Liver (tissue), 9 donors: ENCODE data around the gene TLE4. TPM values are rescaled to one million over a fixed set of nuclear protein-coding genes. Genes with fewer than 3 reads are reported as not detected.

Source experiments
- DNase-seq: peaks from one replicate; pipeline ENCODE4 v3.0.0-alpha.2; 2017; ENCODE audit warnings: low spot score
- H3K27ac ChIP-seq, 2 donors: one replicate each; pipeline ENCODE4 v1.7.0; 2013; ENCODE audit warnings: inconsistent platforms in 2 of 2, low read length in 2 of 2, control low read depth in 1 of 2, low read depth in 1 of 2, mild to moderate bottlenecking in 1 of 2
- H3K27me3 ChIP-seq, 4 donors: one replicate each; pipeline versions ENCODE4 v1.6.1 to v1.7.0; 2013; ENCODE audit warnings: low read length in 3 of 4, inconsistent platforms in 1 of 4, mild to moderate bottlenecking in 1 of 4, moderate library complexity in 1 of 4; ENCODE audit not compliant: control insufficient read depth in 4 of 4, insufficient read depth in 4 of 4
- H3K36me3 ChIP-seq, 4 donors: one replicate each; pipeline versions ENCODE4 v1.6.1 to v1.7.0; 2013; ENCODE audit warnings: low read length in 3 of 4, mild to moderate bottlenecking in 3 of 4, low read depth in 1 of 4, moderate library complexity in 1 of 4; ENCODE audit not compliant: control insufficient read depth in 4 of 4, insufficient read depth in 3 of 4
- H3K4me1 ChIP-seq, 4 donors: one replicate each; pipeline versions ENCODE4 v1.6.1 to v1.7.0; 2013; ENCODE audit warnings: low read length in 3 of 4, mild to moderate bottlenecking in 3 of 4, moderate library complexity in 1 of 4; ENCODE audit not compliant: control insufficient read depth in 4 of 4, insufficient read depth in 4 of 4
- H3K4me3 ChIP-seq, 3 donors: one replicate each; pipeline versions ENCODE4 v1.6.1 to v1.7.0; 2013; ENCODE audit warnings: low read length in 3 of 3, control low read depth in 1 of 3, low read depth in 1 of 3, mild to moderate bottlenecking in 1 of 3
- H3K9ac ChIP-seq, 2 donors: one replicate each; pipeline ENCODE4 v1.7.0; 2013; ENCODE audit warnings: low read length in 2 of 2, mild to moderate bottlenecking in 2 of 2, moderate library complexity in 2 of 2, control low read depth in 1 of 2, low read depth in 1 of 2
- H3K9me3 ChIP-seq, 4 donors: one replicate each; pipeline versions ENCODE4 v1.6.1 to v1.7.0; 2013; ENCODE audit warnings: low read length in 3 of 4; ENCODE audit not compliant: control insufficient read depth in 4 of 4
- ATF3 ChIP-seq: IDR thresholded peaks from 2 replicates; pipeline ENCODE4 v1.6.1; 2016; ENCODE audit warnings: antibody characterized with exemption
- EGR1 ChIP-seq, 2 donors: IDR thresholded peaks; 2 replicates each; pipeline ENCODE4 v1.6.1; 2016 to 2018; ENCODE audit warnings: antibody characterized with exemption in 2 of 2, low read depth in 2 of 2
- FOXA1 ChIP-seq: IDR thresholded peaks from 2 replicates; pipeline ENCODE4 v1.6.1; 2016; ENCODE audit warnings: antibody characterized with exemption
- FOXA2 ChIP-seq: IDR thresholded peaks from 2 replicates; pipeline ENCODE4 v1.6.1; 2016; ENCODE audit warnings: antibody characterized with exemption
- GABPA ChIP-seq, 2 donors: IDR thresholded peaks in 1 of 2; conservative IDR thresholded peaks in 1 of 2; 2 replicates each; pipeline ENCODE4 v1.6.1; 2016; ENCODE audit warnings: antibody characterized with exemption in 2 of 2, mild to moderate bottlenecking in 1 of 2, moderate library complexity in 1 of 2
- HNF4A ChIP-seq, 2 donors: conservative IDR thresholded peaks; 2 replicates each; pipeline ENCODE4 v1.6.1; 2016; ENCODE audit warnings: antibody characterized with exemption in 2 of 2, mild to moderate bottlenecking in 2 of 2
- HNF4G ChIP-seq: IDR thresholded peaks from 2 replicates; pipeline ENCODE4 v1.6.1; 2016; ENCODE audit warnings: antibody characterized with exemption
- JUND ChIP-seq, 2 donors: IDR thresholded peaks; 2 replicates each; pipeline ENCODE4 v1.6.1; 2016; ENCODE audit warnings: antibody characterized with exemption in 2 of 2
- NR2F2 ChIP-seq: IDR thresholded peaks from 2 replicates; pipeline ENCODE4 v1.6.1; 2016; ENCODE audit warnings: antibody characterized with exemption
- RAD21 ChIP-seq, 2 donors: IDR thresholded peaks; 2 replicates each; pipeline ENCODE4 v1.6.1; 2016; ENCODE audit warnings: antibody characterized with exemption in 2 of 2, mild to moderate bottlenecking in 2 of 2
- RXRA ChIP-seq, 2 donors: IDR thresholded peaks; 2 replicates each; pipeline ENCODE4 v1.6.1; 2017 to 2018; ENCODE audit warnings: antibody characterized with exemption in 2 of 2, mild to moderate bottlenecking in 1 of 2
- SP1 ChIP-seq: IDR thresholded peaks from 2 replicates; pipeline ENCODE4 v1.6.1; 2018; ENCODE audit warnings: antibody characterized with exemption, mild to moderate bottlenecking
- TAF1 ChIP-seq: conservative IDR thresholded peaks from 2 replicates; pipeline ENCODE4 v1.6.1; 2016; ENCODE audit warnings: antibody characterized with exemption, mild to moderate bottlenecking
- YY1 ChIP-seq: IDR thresholded peaks from 2 replicates; pipeline ENCODE4 v1.6.1; 2016; ENCODE audit warnings: antibody characterized with exemption, mild to moderate bottlenecking
- ZBTB33 ChIP-seq: IDR thresholded peaks from 2 replicates; pipeline ENCODE4 v1.6.1; 2016; ENCODE audit warnings: antibody characterized with exemption
- WGBS: extraction: QIAGEN DNeasy Blood & Tissue Kit; methylation state at CpG from one replicate; pipeline ENCODE4 v1.1.7; 2013; 5-methylcytosine and 5-hydroxymethylcytosine counted together
- polyA plus RNA-seq, 2 donors: library from polyadenylated mRNA; stranded (reverse) in 1 of 2; unstranded in 1 of 2; fragments of 200-250 nt in 1 of 2; fragments of >200 nt in 1 of 2; fragmentation: Nextera tagmentation in 1 of 2; extraction: Ambion mirVana in 1 of 2; gene quantifications; one replicate each; pipeline versions ENCODE4 v1.2.1 to v1.2.3, GENCODE V29; 2013 to 2015
- total RNA-seq, 2 donors: library from RNA; depleted of rRNA; stranded (reverse); fragments of >200 nt; gene quantifications; one replicate each; pipeline ENCODE4 v1.2.3, GENCODE V29; 2014
- TF ChIP-seq, protein P1 (sequence below): IDR thresholded peaks from 2 replicates; pipeline ENCODE4 v1.6.1; 2016; ENCODE audit warnings: antibody characterized with exemption
- TF ChIP-seq, protein P2 (sequence below): fragments of 150-350 bp; IDR thresholded peaks from 2 replicates; pipeline ENCODE4 v1.5.1; 2017; ENCODE audit warnings: improper control_type of control experiment, low read depth, low read length; ENCODE audit not compliant: missing input control
- TF ChIP-seq, protein P3 (sequence below): IDR thresholded peaks from 2 replicates; pipeline ENCODE4 v1.6.1; 2016; ENCODE audit warnings: antibody characterized with exemption, mild to moderate bottlenecking
- donor health status: healthy.
- donor health status: healthy.
- donor health status: healthy.
- donor health status: healthy.
- donor health status: healthy.

TLE4 gene
- total and polyA plus RNA-seq, 4 donors = 2.5 to 6.6 (median 4.7) TPM

GRCh38 chr9:79535534-79535933 is 36.2 kb upstream of the TLE4 start:
- TF ChIP-seq, protein P1, sequence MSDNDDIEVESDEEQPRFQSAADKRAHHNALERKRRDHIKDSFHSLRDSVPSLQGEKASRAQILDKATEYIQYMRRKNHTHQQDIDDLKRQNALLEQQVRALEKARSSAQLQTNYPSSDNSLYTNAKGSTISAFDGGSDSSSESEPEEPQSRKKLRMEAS = no peak
- TF ChIP-seq HNF4G = no peak
- TF ChIP-seq FOXA1 = no peak
- TF ChIP-seq FOXA2 = no peak
- TF ChIP-seq RAD21 (IDR thresholded peaks at IDR 0.05) = no peak
- TF ChIP-seq GABPA (IDR thresholded peaks at IDR 0.05 in 1 of 2, conservative IDR thresholded peaks at IDR 0.05 in 1 of 2) = no peak
- no peak for TF ChIP-seq TAF1
- TF ChIP-seq EGR1 (IDR thresholded peaks at IDR 0.05; ENCODE audit: low read depth in 2 of 2) = no peak
- TF ChIP-seq, protein P2, sequence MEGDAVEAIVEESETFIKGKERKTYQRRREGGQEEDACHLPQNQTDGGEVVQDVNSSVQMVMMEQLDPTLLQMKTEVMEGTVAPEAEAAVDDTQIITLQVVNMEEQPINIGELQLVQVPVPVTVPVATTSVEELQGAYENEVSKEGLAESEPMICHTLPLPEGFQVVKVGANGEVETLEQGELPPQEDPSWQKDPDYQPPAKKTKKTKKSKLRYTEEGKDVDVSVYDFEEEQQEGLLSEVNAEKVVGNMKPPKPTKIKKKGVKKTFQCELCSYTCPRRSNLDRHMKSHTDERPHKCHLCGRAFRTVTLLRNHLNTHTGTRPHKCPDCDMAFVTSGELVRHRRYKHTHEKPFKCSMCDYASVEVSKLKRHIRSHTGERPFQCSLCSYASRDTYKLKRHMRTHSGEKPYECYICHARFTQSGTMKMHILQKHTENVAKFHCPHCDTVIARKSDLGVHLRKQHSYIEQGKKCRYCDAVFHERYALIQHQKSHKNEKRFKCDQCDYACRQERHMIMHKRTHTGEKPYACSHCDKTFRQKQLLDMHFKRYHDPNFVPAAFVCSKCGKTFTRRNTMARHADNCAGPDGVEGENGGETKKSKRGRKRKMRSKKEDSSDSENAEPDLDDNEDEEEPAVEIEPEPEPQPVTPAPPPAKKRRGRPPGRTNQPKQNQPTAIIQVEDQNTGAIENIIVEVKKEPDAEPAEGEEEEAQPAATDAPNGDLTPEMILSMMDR = no peak
- no peak for TF ChIP-seq JUND (IDR thresholded peaks at IDR 0.05)
- no peak for TF ChIP-seq NR2F2
- no peak for TF ChIP-seq SP1
- no peak for TF ChIP-seq RXRA (IDR thresholded peaks at IDR 0.05)
- TF ChIP-seq HNF4A (conservative IDR thresholded peaks at IDR 0.05) = no peak
- TF ChIP-seq ZBTB33 = no peak
- no peak overlapping the region for H3K9ac ChIP-seq
- no peak for DNase-seq
- H3K9me3 ChIP-seq = peaks cover 0 to 2% (median 0%) of the 10 kb centered on the region in 4 donors
- H3K27ac ChIP-seq = no peak overlapping the region
- H3K36me3 ChIP-seq = no peaks in the 10 kb centered on the region
- no peaks in the 10 kb centered on the region for H3K4me1 ChIP-seq
- no peaks in the 10 kb centered on the region for H3K27me3 ChIP-seq
- H3K4me3 ChIP-seq = no peak overlapping the region
- 88% methylated on average over 1 of the region's 1 CpG for WGBS

DNA sequence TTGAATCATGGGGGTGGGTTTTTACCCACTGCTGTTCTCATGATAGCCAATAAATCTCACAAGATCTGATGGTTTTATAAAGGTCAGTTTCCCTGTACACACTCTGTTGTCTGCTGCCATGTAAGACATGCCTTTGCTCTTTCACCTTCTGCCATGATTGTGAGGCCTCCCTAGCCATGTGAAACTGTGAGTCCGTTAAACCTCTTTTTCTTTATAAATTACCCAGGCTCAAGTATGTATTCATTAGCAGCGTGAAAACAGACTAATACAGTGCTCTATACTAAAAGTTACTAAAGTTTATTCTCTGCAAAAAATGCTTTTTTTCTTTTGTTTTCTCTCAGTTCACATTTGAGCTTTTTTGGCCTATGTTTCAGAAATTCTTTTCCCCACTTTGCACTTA is 33.9 kb upstream of the TLE4 start:
- Histone ChIP-seq H3K9me3 (peaks cover 0 to 2% (median 0%) of the 10 kb centered on the region in 4 donors), H3K27ac (no peak overlapping the region), H3K9ac (no peak overlapping the region), H3K4me3 (no peak overlapping the region), H3K36me3 (no peaks in the 10 kb centered on the region), H3K4me1 (no peaks in the 10 kb centered on the region), H3K27me3 (no peaks in the 10 kb centered on the region)
- no peak for TF ChIP-seq YY1
- no peak for TF ChIP-seq RAD21 (IDR thresholded peaks at IDR 0.05)
- no peak for TF ChIP-seq ATF3
- no peak for TF ChIP-seq ZBTB33
- TF ChIP-seq NR2F2 = no peak
- TF ChIP-seq, protein P3, sequence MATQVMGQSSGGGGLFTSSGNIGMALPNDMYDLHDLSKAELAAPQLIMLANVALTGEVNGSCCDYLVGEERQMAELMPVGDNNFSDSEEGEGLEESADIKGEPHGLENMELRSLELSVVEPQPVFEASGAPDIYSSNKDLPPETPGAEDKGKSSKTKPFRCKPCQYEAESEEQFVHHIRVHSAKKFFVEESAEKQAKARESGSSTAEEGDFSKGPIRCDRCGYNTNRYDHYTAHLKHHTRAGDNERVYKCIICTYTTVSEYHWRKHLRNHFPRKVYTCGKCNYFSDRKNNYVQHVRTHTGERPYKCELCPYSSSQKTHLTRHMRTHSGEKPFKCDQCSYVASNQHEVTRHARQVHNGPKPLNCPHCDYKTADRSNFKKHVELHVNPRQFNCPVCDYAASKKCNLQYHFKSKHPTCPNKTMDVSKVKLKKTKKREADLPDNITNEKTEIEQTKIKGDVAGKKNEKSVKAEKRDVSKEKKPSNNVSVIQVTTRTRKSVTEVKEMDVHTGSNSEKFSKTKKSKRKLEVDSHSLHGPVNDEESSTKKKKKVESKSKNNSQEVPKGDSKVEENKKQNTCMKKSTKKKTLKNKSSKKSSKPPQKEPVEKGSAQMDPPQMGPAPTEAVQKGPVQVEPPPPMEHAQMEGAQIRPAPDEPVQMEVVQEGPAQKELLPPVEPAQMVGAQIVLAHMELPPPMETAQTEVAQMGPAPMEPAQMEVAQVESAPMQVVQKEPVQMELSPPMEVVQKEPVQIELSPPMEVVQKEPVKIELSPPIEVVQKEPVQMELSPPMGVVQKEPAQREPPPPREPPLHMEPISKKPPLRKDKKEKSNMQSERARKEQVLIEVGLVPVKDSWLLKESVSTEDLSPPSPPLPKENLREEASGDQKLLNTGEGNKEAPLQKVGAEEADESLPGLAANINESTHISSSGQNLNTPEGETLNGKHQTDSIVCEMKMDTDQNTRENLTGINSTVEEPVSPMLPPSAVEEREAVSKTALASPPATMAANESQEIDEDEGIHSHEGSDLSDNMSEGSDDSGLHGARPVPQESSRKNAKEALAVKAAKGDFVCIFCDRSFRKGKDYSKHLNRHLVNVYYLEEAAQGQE = no peak
- no peak for TF ChIP-seq TAF1
- no peak for TF ChIP-seq EGR1 (IDR thresholded peaks at IDR 0.05; ENCODE audit: low read depth in 2 of 2)
- TF ChIP-seq GABPA (IDR thresholded peaks at IDR 0.05 in 1 of 2, conservative IDR thresholded peaks at IDR 0.05 in 1 of 2) = no peak
- TF ChIP-seq, protein P2 = no peak
- no peak for TF ChIP-seq FOXA1
- no peak for TF ChIP-seq JUND (IDR thresholded peaks at IDR 0.05)
- TF ChIP-seq HNF4A (conservative IDR thresholded peaks at IDR 0.05) = no peak
- no peak for TF ChIP-seq SP1
- no peak for TF ChIP-seq HNF4G
- TF ChIP-seq FOXA2 = no peak
- TF ChIP-seq, protein P1 = no peak
- no peak for TF ChIP-seq RXRA (IDR thresholded peaks at IDR 0.05)
- 85% methylated on average over 2 of the region's 2 CpGs for WGBS
- DNase-seq = no peak
